Measurements from ENCODE around the gene POLQ. TPM values are rescaled to one million over a fixed set of nuclear protein-coding genes. Genes with fewer than 3 reads are reported as not detected.

POLQ gene
- total RNA-seq, 1 experiment from 2014 or later = 20.3 TPM

- no peak for DNase-seq (ENCODE audit: low spot score)
- H3K36me3 ChIP-seq (ENCODE audit: insufficient read depth, low read length, poor library complexity, severe bottlenecking) = peaks cover 45% of the 10 kb centered on the region
- H3K4me1 ChIP-seq (ENCODE audit: insufficient read depth, low read length, poor library complexity, severe bottlenecking) = no peaks in the 10 kb centered on the region
- no TSS peak for BruUV-seq (replicated peaks)
- H3K27me3 ChIP-seq (replicated peaks; ENCODE audit: insufficient read depth, low read depth, low read length, poor library complexity) = no peaks in the 10 kb centered on the region
- ChIA-PET CTCF (no interaction called here), POLR2A (ENCODE audit: low non-redundant PET) (no interaction called here)
- intact Hi-C loops (cut with micrococcal nuclease; ENCODE audit: unreplicated experiment) = no loop called here
- no peak overlapping the region for H3K27ac ChIP-seq (ENCODE audit: low read depth, low read length, poor library complexity, severe bottlenecking)
- no peaks in the 10 kb centered on the region for H3K9me3 ChIP-seq (ENCODE audit: low read depth, low read length, poor library complexity, severe bottlenecking)
- H3K4me3 ChIP-seq (ENCODE audit: low read depth, low read length, poor library complexity, severe bottlenecking) = no peak overlapping the region
- TF ChIP-seq, protein P1, sequence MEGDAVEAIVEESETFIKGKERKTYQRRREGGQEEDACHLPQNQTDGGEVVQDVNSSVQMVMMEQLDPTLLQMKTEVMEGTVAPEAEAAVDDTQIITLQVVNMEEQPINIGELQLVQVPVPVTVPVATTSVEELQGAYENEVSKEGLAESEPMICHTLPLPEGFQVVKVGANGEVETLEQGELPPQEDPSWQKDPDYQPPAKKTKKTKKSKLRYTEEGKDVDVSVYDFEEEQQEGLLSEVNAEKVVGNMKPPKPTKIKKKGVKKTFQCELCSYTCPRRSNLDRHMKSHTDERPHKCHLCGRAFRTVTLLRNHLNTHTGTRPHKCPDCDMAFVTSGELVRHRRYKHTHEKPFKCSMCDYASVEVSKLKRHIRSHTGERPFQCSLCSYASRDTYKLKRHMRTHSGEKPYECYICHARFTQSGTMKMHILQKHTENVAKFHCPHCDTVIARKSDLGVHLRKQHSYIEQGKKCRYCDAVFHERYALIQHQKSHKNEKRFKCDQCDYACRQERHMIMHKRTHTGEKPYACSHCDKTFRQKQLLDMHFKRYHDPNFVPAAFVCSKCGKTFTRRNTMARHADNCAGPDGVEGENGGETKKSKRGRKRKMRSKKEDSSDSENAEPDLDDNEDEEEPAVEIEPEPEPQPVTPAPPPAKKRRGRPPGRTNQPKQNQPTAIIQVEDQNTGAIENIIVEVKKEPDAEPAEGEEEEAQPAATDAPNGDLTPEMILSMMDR (conservative IDR thresholded peaks at IDR 0.05; ENCODE audit: low read depth, low read length) = no peak
- no peak for TF ChIP-seq EZH2 (IDR thresholded peaks at IDR 0.05; ENCODE audit: borderline replicate concordance, low read depth, low read length, poor library complexity, severe bottlenecking)
Observed at GRCh38 chr3:121473001-121473400, 72.8 kb downstream of the POLQ start.

DNA sequence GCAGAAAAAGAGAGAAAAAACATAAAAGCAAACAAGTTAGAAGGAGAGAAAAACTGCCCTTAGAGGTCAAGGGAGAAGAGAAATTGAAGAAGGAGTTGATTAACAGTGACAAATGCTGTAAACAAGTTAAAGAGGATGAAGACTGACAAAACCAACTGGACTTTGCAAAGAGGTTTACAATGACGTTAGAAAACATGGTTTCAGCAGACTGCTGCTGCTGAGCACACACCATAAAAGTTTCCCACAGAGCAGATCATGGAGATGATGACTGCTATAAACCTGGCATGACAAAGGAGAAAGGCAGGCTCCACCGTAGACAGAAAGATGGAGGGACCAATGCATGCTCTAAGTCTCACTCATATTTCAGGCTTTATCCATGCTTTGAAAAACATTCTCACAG, 78.7 kb downstream of the POLQ start:
- no peaks in the 10 kb centered on the region for H3K27me3 ChIP-seq (replicated peaks; ENCODE audit: insufficient read depth, low read depth, low read length, poor library complexity)
- no peak for TF ChIP-seq EZH2 (IDR thresholded peaks at IDR 0.05; ENCODE audit: borderline replicate concordance, low read depth, low read length, poor library complexity, severe bottlenecking)
- TF ChIP-seq, protein P1 (conservative IDR thresholded peaks at IDR 0.05; ENCODE audit: low read depth, low read length) = no peak
- H3K27ac ChIP-seq (ENCODE audit: low read depth, low read length, poor library complexity, severe bottlenecking) = no peak overlapping the region
- intact Hi-C loops (cut with micrococcal nuclease; ENCODE audit: unreplicated experiment) = no loop called here
- no TSS peak for BruUV-seq (replicated peaks)
- ChIA-PET CTCF (no interaction called here), POLR2A (ENCODE audit: low non-redundant PET) (no interaction called here)
- DNase-seq (ENCODE audit: low spot score) = no peak
- peaks cover 39% of the 10 kb centered on the region for H3K36me3 ChIP-seq (ENCODE audit: insufficient read depth, low read length, poor library complexity, severe bottlenecking)
- no peak overlapping the region for H3K4me3 ChIP-seq (ENCODE audit: low read depth, low read length, poor library complexity, severe bottlenecking)
- H3K4me1 ChIP-seq (ENCODE audit: insufficient read depth, low read length, poor library complexity, severe bottlenecking) = no peaks in the 10 kb centered on the region
- no peaks in the 10 kb centered on the region for H3K9me3 ChIP-seq (ENCODE audit: low read depth, low read length, poor library complexity, severe bottlenecking)

- intact Hi-C loops (cut with micrococcal nuclease; ENCODE audit: unreplicated experiment) = no loop called here
- H3K27me3 ChIP-seq (replicated peaks; ENCODE audit: insufficient read depth, low read depth, low read length, poor library complexity) = no peaks in the 10 kb centered on the region
- DNase-seq (ENCODE audit: low spot score) = no peak
- ChIA-PET CTCF (no interaction called here), POLR2A (ENCODE audit: low non-redundant PET) (no interaction called here)
- H3K4me1 ChIP-seq (ENCODE audit: insufficient read depth, low read length, poor library complexity, severe bottlenecking) = no peaks in the 10 kb centered on the region
- peaks cover 48% of the 10 kb centered on the region for H3K36me3 ChIP-seq (ENCODE audit: insufficient read depth, low read length, poor library complexity, severe bottlenecking)
- no peaks in the 10 kb centered on the region for H3K9me3 ChIP-seq (ENCODE audit: low read depth, low read length, poor library complexity, severe bottlenecking)
- BruUV-seq (replicated peaks) = no TSS peak
- no peak overlapping the region for H3K4me3 ChIP-seq (ENCODE audit: low read depth, low read length, poor library complexity, severe bottlenecking)
- TF ChIP-seq, protein P1 (conservative IDR thresholded peaks at IDR 0.05; ENCODE audit: low read depth, low read length) = no peak
- TF ChIP-seq EZH2 (IDR thresholded peaks at IDR 0.05; ENCODE audit: borderline replicate concordance, low read depth, low read length, poor library complexity, severe bottlenecking) = no peak
- no peak overlapping the region for H3K27ac ChIP-seq (ENCODE audit: low read depth, low read length, poor library complexity, severe bottlenecking)
Observed at GRCh38 chr3:121463745-121464144, 82.0 kb downstream of the POLQ start.
